Measurements from ENCODE around the gene OAS1. TPM values are rescaled to one million over a fixed set of nuclear protein-coding genes. Genes with fewer than 3 reads are reported as not detected.

Gene OAS1
- total RNA-seq, 2 donors from 2014 or later, result 2.8 to 4.7 TPM

Other genes starting within 250 kb of the OAS1 start
- gene RPH3A, start 115.2 kb upstream of the OAS1 start, total RNA-seq, result not detected
- gene OAS3, start 31.5 kb downstream of the OAS1 start, total RNA-seq, result 10 to 100 TPM; 20.1 to 22.5 TPM
- 10 to 100 TPM; 59.2 to 69.7 TPM for gene OAS2, start 71.6 kb downstream of the OAS1 start, total RNA-seq
- gene DTX1, start 149.8 kb downstream of the OAS1 start, total RNA-seq, result 1 to 10 TPM in 1 of 2 donors, not detected in 1; 1.2 TPM
- gene RASAL1, start 228.8 kb downstream of the OAS1 start, total RNA-seq, result not detected
- gene CFAP73, start 242.8 kb downstream of the OAS1 start, total RNA-seq, result under 1 TPM in 1 of 2 donors, not detected in 1; 0.28 TPM